Sigmoid colon (tissue), 4 donors: ENCODE data around the gene CD9.

Experiments used
- CTCF ChIP-seq, 4 experiments: fragments of 450-650 bp in 3 of 4; fragments of 200-600 bp in 1 of 4; IDR thresholded peaks; one replicate each; pipeline ENCODE4 v1.5.1; 2016 to 2019; ENCODE audit warnings: antibody characterized with exemption in 4 of 4, mild to moderate bottlenecking in 3 of 4, moderate library complexity in 2 of 4
- POLR2A ChIP-seq, 2 donors: fragments of 450-650 bp; IDR thresholded peaks; one replicate each; pipeline ENCODE4 v1.6.1; 2016; ENCODE audit warnings: antibody characterized with exemption in 2 of 2, mild to moderate bottlenecking in 2 of 2, moderate library complexity in 2 of 2
- POLR2AphosphoS5 ChIP-seq, 4 donors: sonication (generic); formaldehyde crosslinking; IDR thresholded peaks; one replicate each; pipeline ENCODE4 v1.6.1; 2017; ENCODE audit warnings: antibody characterized with exemption in 4 of 4

GRCh38 chr12:6235906-6236640 is 35.9 kb downstream of the CD9 start:
- TF ChIP-seq CTCF (IDR thresholded peaks at IDR 0.05) (no peak), POLR2A (IDR thresholded peaks at IDR 0.05) (no peak), POLR2AphosphoS5 (IDR thresholded peaks at IDR 0.05) (no peak)
